GM21381 (cell line): ENCODE measurements around the gene BCLAF3.

ENCODE experiments used
- ATAC-seq: cut with Tn5 transposase; IDR thresholded peaks from one replicate; pipeline ENCODE4 v1.9.1; 2021; ENCODE audit warnings: mild to moderate bottlenecking, moderate library complexity; ENCODE audit not compliant: unreplicated experiment

BCLAF3 gene

GRCh38 chrX:19968276-19968675 is 22.6 kb downstream of the BCLAF3 start:
- ATAC-seq = no peak

DNA sequence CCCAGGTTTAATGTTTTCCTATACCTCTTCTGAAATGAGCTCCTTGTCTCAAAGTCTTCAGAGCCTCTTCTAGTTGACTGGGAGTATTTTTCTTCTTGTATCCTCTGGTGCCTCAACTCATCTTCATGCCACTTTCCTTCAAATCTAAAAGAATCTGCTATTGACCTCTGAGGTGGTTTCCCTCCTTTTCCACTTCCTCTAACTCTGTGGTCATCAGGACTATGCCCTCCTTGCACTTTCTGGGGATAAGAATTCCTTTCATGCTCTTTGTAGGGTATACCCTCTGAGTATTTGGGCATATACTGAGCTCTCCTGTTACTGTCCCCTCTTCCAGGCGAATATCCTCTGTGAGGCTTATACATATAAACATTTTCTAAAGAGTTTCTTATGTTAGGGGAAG is 24.8 kb downstream of the BCLAF3 start:
- no peak for ATAC-seq

- ATAC-seq = peak; percentile 69
Measured at GRCh38 chrX:19964017-19964710, 26.7 kb downstream of the BCLAF3 start.

DNA sequence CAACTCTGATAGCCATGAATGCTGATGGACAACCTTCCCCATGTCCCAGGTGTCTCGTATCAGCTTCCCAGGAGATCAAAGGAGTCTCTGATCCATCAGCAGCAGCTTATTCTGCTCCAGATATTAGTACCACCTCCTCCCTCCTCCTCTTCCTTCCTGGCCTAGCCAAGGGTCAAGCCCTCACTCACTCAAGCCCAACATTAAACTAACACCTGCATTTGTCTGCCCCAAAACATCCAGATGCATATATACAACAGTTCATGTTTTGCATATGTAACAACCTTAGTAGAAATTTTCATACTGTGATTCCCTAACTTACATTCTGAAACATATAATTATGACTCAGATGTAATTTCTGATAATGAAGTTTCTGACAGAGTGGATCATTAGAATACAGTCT is 29.9 kb downstream of the BCLAF3 start:
- no peak for ATAC-seq

DNA sequence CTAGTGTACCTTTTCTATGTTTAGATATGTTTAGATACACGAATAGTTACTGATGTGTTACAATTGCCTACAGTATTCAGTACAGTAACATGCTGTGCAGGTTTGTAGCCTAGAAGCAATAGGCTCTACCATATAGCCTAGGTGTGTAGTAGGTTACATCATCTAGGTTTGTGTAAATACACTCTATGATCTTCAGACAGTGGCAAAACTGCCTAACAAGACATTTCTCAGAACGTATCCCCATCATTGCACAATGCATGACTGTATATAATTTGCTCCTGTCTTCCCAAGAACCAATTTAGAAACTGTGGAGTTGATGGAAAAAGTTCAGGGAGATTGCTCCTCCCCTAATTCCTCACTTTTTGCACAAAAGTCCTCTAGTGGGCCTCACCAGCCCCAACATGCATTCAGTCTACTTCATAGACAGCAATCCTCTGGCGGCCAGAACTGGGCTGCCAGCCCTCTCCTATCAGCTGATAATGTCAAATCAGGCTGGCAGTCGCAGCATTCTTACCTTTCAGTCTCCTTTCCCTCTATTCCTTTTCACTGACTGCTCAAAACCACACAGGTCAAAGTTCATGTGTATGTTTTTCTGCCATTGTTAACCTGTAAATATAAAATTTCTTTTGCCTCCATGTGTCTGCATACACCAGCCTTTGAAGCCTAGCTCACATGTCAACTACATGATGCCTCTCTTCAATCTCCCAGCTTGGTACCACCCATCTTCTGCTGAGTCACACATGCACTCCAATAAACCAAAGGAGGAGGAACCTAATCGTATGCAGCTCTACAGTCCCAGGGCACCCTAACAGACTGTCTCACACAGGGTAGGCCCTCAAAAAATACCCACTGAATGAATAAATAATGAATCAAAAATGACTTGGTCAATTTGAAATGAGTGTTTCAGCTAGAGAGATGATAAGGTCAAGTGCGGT is 32.0 kb downstream of the BCLAF3 start:
- ATAC-seq = no peak

- no peak for ATAC-seq
Measured at GRCh38 chrX:19956923-19957322, 33.9 kb downstream of the BCLAF3 start.

- no peak for ATAC-seq
Measured at GRCh38 chrX:19956306-19956705, 34.6 kb downstream of the BCLAF3 start.

GRCh38 chrX:19955306-19955705 is 35.6 kb downstream of the BCLAF3 start:
- no peak for ATAC-seq

DNA sequence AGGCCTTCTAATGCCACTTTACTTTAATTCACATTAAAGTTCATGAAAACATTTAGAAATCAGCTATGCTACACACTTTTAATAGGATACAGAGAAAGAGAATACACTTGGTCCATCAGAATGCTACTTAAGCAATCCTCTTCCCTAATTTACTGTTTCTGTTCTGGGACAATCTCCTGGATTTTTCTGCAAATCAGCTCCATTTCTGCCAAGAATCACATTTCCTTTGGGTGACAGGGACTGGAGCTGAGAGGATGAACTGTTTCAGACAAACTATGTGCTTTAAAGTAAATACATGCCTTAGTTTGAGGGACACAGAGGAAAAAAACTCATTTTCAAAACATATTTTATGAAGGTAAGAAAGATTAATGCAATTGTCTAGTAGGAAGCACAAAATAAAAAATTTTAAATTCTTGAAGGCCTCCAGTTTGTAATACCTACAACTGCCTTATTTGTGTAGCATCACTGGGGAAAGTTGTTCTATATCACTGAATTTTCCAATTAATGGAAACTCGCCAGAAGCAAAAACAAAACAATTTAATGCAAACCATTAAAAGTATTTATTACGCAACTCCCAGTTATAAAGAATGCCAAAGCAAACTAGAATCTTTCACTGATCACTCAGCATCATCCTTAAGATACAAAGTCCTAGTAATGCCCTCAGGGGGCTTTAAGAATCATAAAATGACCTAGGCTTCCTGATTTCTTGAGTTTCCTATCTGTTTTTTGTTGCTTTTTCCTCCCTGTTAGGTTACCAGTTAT is 36.3 kb downstream of the BCLAF3 start:
- ATAC-seq = no peak

DNA sequence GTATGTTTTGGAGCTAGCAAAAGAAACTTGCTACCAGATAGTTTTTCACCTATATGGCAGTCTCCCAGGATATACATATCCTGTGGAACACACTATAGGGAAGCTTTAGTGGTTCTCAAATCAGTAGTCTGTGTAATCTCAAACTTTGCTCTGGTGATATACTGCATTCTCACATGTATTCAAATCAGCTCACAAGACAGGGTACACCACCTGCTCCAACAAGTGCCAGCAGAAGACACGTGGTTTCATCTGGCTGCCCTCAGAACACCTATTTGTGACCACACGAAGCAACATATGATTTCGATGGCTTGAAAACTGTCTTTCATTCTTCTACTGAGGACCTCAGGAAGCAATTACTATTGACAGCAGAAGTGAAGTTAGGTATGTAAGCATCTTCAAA is 37.7 kb downstream of the BCLAF3 start:
- ATAC-seq = no peak

GRCh38 chrX:19949340-19949739 is 41.5 kb downstream of the BCLAF3 start:
- ATAC-seq = no peak

- ATAC-seq = no peak
Measured at GRCh38 chrX:19947612-19948011, 43.2 kb downstream of the BCLAF3 start.
